GM18858 (cell line): ENCODE measurements around the gene ASS1.
"Not testable (repeated sequence)": the region's sequence is repeated elsewhere in the genome, so short reads cannot be mapped to it uniquely, and the experiment has no call there.

Experiments
- ATAC-seq: cut with Tn5 transposase; IDR thresholded peaks from one replicate; pipeline ENCODE4 v1.9.1; 2021; ENCODE audit not compliant: unreplicated experiment

ASS1 gene

GRCh38 chr9:130433168-130433946, 11.4 kb upstream of the ASS1 start:
- ATAC-seq: no peak

- ATAC-seq: no peak
Observed at GRCh38 chr9:130433947-130434262, 10.9 kb upstream of the ASS1 start.

DNA sequence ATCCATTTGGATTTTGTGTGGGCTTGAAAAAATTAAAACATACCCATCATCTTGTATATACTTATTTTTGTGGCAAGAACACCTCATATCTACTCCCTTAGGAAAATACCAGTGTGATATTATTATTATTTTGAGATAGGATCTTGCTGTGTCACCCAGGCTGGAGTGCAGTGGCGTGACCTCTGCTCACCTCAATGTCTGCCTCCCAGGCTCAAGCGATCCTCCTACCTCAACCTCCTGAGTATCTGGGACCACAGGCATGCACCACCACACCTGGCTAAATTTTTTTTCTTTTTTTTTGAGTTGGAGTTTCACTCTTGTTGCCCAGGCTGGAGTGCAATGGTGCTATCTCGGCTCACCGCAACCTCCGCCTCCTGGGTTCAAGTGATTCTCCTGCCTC, 10.1 kb upstream of the ASS1 start:
- ATAC-seq: not testable (repeated sequence)

DNA sequence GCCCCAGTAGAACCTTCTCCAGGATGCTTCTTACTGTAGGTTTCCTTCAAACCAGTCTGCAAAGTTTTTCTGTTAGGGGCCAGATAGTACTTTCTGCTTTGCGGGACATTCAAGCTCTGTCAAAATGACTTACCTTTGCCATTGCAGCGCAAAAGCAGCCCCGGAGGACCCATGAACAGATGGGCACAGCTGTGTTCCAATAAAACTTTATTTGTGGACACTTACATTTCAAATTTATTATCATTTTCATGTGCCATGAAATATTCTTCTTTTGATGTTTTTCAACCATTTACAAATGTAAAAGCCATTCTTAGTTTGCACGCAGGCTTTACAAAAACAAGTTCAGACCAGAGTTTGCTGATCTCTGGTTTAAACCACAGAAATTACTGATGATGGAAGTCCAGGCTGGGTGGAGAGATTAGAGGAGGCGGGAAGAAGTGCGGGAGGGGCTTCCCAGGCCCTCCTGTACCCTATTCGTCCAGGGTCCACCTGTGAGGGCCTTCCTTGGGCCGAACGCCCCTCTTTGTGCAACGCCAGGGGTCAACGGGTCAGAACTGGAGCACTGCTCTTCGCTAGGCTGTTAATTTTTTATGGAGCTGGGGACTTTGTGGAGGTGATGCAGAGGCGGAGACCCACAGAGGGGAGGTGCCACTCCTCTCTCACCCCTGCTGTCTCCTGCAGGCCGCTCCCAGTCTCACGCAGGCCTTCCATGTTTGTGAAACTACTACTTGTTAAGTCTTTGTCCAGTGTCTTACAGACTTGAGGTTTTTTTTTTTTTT, 7.6 kb upstream of the ASS1 start:
- ATAC-seq: no peak

GRCh38 chr9:130438382-130438981, 6.3 kb upstream of the ASS1 start:
- no peak for ATAC-seq

DNA sequence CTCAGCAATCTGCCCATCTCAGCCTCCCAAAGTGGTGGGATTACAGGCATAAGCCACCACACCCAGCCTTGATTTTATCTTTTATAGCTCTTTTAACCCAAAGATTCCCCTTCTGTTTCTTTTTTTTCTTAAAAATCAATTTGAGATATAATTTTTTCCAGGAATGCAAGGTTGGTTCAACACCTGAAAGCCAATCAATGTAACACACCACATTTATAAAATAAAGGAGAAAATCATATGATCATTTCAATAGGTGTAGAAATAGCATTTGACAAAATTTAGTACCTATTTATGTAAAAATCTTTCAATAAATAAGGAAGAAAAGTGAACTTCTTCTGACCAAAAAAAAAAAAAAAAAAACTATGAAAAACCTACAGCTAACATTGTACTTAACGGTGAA, 3.7 kb upstream of the ASS1 start:
- no peak for ATAC-seq

DNA sequence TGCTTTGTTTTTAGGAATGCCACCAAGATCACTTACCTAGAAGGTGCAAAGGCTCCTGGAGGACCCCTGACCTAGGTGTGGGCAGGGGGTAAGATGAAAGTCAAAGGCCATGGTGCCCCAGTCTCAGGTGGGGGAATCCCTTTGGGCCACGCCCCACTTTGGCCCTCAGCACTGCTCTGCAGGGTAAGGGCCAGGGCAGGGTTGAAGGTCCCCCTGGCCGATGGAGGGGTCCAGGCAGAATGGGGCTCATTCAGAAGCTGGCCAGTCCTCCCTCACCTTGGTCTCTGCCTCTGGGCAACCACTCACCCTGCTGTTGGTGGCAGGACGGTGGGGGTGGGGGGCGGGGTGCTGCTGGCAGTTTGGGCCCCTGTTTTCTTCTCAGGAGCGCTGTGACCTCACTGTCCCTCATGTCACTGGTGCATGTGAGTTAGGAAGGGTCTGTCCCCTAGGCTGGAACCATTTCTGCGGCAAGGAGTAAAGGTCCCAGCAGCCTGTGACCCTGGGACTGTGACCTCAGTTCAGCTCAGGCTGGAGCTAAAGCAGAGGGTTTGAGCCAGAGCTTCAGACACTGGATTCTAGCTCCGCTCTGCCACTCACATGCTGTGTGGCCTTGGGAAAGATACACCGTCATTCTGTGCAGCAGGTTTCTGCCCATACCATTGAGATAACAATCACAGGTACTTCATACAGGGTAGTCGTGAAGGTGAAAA, 1.9 kb upstream of the ASS1 start:
- ATAC-seq: no peak

DNA sequence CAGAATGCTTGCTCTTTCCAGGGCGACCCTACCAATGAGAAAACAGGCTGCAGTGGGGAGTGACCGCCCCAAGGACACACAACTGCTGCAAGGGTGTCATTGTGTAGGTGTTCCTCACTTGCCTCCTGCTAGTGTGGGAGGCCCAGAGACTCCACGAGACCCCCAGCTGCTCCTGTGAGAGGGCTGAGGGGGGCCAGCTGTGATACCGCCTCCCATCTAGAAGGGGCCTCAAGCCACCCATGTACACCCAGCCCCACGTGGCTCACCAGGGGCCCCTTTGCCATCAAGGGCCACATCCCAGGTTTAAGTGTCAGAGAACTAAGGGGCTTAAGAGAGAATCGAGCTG, 1.3 kb upstream of the ASS1 start:
- ATAC-seq: no peak

DNA sequence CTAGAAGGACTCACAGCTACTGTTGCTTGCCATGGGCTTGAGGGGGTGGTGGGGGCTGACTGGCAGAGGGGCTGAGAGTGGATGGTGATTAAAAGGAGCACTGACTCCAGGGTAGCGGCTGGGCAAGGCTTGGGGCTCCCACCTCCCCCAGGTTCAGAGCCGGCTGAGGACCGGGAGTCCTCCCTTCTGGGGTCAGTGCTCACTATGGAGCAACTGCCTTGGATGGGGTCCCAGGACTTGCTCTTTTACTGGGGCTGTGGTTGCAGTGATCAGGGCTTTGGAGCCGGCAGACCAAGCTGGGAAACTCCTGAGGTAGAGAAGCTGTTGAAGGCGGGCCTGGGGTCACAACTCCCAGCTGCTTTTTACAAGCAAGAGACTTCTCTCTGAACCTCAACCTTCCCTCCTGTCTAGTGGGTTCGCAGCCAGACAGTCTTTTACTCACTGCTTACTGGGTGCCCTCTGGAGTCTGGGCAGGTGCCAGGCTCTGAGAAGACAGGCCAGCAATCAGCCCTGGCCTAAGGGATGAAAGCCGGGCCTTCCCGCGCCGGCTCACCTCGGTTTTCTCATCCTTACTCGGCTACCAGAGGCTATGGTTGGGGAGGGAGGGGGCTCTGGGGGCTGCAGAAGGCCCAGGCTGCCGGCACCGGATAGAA, 795 bp upstream of the ASS1 start:
- ATAC-seq: no peak

DNA sequence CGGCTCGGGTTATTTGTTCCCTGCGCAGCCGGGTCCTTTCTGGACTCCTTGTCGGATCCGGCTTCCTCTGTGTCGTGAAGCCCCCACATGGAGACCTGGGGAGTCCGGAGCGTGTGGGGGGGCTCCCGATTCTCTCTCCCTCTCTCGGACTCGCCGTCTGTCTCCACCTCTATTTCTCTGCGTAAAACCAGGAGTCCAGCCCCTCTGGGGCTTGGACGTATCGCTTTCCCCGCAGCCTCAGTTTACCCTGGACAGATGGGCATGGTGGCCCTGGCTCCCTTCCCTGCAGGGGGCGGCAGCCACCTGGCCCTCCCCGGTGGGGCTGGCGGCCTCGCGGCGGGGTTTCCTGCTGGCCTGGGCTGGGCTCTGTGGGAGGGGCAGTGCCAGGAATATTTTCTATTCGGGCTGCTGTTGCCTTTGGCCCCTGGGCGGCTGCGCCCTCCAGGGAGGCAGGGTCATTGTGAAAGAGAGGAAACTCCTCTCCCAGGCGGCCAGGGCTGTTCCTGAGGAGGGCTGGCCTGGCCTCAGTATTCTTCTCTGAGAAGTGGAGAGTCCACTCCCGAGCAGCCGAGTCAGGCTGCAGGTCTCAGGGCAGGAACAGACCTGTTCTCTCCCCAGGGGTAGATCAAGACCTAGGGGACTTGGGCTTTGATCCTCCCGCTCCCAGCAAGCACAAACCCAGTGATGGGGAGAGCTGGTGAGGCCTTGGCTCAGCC, 665 bp downstream of the ASS1 start:
- no peak for ATAC-seq

DNA sequence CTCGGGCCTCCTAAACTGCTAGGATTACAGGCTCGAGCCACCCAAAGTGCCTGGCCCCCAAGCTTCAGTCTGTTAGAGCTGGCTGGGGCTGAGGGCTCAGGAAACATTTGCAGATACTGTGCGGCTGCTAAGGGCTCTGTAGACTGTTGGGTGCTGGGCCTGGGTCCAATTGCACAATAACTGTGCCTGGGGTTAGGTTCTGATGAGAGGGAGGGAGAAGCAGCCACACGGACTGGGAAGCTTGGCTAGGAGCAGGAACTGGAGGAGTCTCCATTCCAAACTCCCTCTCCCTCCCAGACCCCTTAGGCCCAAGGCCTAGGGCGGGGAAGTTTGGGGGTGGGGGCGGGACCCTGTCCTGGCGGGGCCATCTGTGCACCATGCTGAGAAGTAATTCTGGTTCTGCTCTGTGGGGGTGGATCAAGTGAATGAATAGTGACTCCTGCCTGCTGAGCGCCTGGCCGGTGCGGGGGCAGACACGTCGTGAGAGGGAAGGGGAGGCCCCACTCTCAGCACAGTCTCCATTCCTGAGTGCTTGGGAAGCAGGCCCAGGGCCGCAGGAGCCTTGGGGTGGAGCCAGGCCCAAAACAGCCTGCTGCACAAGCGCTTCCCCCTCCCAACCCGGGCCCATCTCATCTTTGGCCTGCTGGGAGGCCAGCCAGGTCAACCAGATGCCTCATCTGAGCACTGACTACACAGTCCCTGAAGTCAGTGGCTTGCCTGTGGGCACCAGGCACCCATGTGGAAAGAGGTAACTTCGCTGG, 1.5 kb downstream of the ASS1 start:
- no peak for ATAC-seq

GRCh38 chr9:130447193-130447816, 2.5 kb downstream of the ASS1 start:
- no peak for ATAC-seq

- no peak for ATAC-seq
Observed at GRCh38 chr9:130448035-130448624, 3.4 kb downstream of the ASS1 start.

DNA sequence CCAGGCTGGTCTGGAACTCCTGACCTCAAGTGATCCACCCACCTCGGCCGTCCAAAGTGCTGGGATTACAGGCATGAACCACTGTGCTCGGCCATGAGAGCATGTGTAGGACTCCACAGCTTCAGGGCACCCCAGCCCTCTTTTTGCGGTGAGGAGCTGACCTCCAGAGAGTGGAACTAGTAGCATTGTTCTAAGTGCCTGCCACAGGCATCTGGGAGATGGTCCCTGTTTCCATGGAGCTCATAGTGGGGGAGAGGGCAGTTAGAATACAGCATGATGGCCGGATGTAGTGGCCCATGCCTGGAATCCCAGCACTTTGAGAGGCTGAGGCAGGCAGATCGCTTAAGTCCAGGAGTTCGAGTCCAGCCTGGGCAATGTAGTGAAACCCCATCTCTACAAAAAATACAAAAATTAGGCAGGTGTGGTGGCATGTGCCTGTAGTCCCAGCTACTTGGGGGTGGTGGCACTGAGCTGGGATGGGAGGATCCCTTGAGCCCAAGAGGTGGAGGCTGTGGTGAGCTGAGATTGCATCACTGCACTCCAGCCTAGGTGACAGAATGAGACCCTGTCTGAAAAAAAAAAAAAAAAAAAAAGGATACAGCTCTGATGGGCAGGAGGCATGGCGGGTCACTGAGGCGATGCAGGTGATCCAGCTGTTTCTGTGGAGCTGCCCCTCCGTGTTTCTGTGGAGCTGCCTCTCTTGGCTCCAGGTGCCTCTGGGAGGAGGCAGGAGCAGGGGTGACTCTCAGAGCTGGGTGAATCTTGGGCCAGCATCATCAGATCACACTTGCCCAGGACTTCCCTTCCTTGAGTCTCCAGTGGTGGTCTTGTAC, 4.2 kb downstream of the ASS1 start:
- no peak for ATAC-seq

- no peak for ATAC-seq
Observed at GRCh38 chr9:130450344-130451003, 5.7 kb downstream of the ASS1 start.

DNA sequence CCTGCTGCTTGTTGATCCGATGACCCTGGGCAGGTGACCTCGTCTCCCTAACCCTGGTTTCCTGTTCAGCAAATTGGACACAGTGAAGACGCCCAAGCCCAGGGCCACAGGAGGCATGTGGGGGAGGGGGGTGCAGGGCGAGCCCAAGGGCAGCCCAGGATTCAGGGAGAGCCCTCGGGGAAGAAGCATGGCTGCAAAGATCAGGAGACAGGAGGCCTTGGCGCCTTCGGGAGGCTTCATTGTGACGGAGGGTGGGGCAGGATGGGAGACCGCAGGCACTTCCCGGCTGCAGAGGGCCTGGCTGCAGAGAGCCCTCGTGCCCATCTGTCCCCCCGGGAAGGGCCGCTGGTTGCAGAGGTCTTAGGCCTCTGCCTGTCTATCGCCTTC, 6.2 kb downstream of the ASS1 start:
- no peak for ATAC-seq

DNA sequence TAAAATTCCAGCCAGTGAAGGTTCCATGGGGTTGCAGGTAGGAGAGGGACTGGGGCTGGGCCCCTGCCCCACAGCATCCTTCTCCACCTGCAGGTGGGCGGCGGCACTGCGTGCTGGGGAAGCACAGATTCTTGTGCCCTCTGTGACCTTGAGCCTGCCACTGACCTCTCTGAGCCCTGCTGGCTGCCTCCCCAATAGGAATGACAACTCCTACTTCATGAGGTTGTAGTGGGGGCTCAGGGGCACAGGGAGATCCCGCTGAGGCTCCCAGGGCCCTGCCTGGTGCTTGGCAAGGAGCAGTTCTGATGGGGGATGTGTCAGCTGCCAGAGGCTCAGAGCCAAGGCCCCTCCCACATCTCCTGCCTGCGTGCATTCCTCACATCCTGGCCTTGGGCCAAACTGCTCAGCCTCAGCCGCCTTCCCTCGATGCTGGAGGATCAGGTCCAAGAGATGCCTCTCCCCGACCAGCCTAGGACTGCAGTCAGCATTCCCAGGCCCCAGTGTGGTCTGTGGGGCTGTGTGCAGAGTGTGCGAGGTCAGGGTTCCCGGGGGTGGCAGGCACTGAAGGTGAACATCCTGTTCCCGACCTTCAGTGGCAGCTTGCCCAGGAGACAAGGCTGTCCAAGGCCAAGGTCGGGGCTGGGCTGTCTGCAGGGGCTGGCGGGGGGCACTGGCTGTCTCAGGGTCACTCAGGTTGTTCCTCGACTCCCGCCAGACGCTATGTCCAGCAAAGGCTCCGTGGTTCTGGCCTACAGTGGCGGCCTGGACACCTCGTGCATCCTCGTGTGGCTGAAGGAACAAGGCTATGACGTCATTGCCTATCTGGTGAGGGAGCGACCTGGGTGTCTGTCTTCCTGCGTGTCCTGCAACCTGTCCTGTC, 7.0 kb downstream of the ASS1 start:
- no peak for ATAC-seq
